HUES48 (cell line): ENCODE results near the gene CEP290.

ENCODE experiments used
- H3K27ac ChIP-seq: one replicate; pipeline ENCODE4 v1.7.0; 2013; ENCODE audit warnings: low read depth, low read length, inconsistent platforms
- H3K27me3 ChIP-seq: 2 replicates; pipeline ENCODE4 v1.6.1; 2013; ENCODE audit warnings: mild to moderate bottlenecking, low read length; ENCODE audit not compliant: control insufficient read depth, insufficient read depth
- H3K36me3 ChIP-seq: 2 replicates; pipeline ENCODE4 v1.6.1; 2013; ENCODE audit warnings: low read length; ENCODE audit not compliant: control insufficient read depth, insufficient read depth
- H3K4me1 ChIP-seq: 2 replicates; pipeline ENCODE4 v1.6.1; 2013; ENCODE audit warnings: mild to moderate bottlenecking, low read length; ENCODE audit not compliant: control insufficient read depth, insufficient read depth
- H3K4me3 ChIP-seq: 2 replicates; pipeline ENCODE4 v1.5.1; 2013; ENCODE audit warnings: mild to moderate bottlenecking, low read depth, low read length
- H3K9ac ChIP-seq: 2 replicates; pipeline ENCODE4 v1.6.1; 2013; ENCODE audit warnings: mild to moderate bottlenecking, low read depth, low read length, moderate library complexity
- H3K9me3 ChIP-seq: 2 replicates; pipeline ENCODE4 v1.6.1; 2013; ENCODE audit warnings: low read length; ENCODE audit not compliant: control insufficient read depth, insufficient read depth

CEP290 gene

GRCh38 chr12:88011755-88012154, 130.1 kb downstream of the CEP290 start:
- Histone ChIP-seq H3K9me3 (no peaks in the 10 kb centered on the region), H3K27me3 (no peaks in the 10 kb centered on the region), H3K4me1 (no peaks in the 10 kb centered on the region), H3K4me3 (no peak overlapping the region), H3K9ac (no peak overlapping the region), H3K36me3 (no peaks in the 10 kb centered on the region), H3K27ac (no peak overlapping the region)

DNA sequence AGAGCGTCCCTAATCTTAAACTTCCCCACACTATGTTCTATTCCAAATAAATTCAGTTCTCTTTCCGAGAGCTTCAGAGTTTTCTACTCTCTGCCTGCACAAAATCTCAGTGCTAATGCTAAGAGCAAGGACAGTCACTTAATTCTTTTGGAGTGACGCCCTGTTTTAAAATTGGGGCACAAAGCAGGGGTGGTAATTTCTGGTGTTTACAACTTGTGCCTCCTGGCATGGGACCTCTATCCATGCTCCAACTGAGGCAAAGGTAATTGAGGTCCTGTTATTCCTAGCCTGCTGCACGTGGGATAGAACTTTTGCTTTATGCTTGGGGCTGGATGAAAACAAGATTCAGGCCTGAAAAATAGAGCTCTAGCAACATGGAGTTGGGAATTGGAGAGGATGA, 135.5 kb downstream of the CEP290 start:
- Histone ChIP-seq H3K9me3 (no peaks in the 10 kb centered on the region), H3K4me3 (no peak overlapping the region), H3K36me3 (no peaks in the 10 kb centered on the region), H3K27me3 (no peaks in the 10 kb centered on the region), H3K27ac (no peak overlapping the region), H3K4me1 (no peaks in the 10 kb centered on the region), H3K9ac (no peak overlapping the region)

GRCh38 chr12:88001327-88001726, 140.6 kb downstream of the CEP290 start:
- Histone ChIP-seq H3K4me1 (no peaks in the 10 kb centered on the region), H3K27me3 (no peaks in the 10 kb centered on the region), H3K4me3 (no peak overlapping the region), H3K36me3 (no peaks in the 10 kb centered on the region), H3K27ac (no peak overlapping the region), H3K9me3 (no peaks in the 10 kb centered on the region), H3K9ac (no peak overlapping the region)
